Bronchial epithelial cell (primary cell): Measurements from ENCODE around the gene GUCA2B. TPM values are rescaled to one million over a fixed set of nuclear protein-coding genes. Genes with fewer than 3 reads are reported as not detected.

ENCODE experiments used
- DNase-seq: peaks from one replicate; pipeline ENCODE4 v3.0.0-alpha.2; 2010; ENCODE audit warnings: low read depth
- FAIRE-seq: peaks from 2 replicates; lab custom pipeline; 2011; peaks lifted over from hg19 to GRCh38; lab: Jason Lieb, UNC
- H3K27me3 ChIP-seq: 2 replicates; pipeline ENCODE4 v1.5.1; 2011; ENCODE audit warnings: low read length; ENCODE audit not compliant: control insufficient read depth, insufficient read depth
- H3K36me3 ChIP-seq: 2 replicates; pipeline ENCODE4 v1.5.1; 2011; ENCODE audit warnings: low read length; ENCODE audit not compliant: control insufficient read depth, insufficient read depth
- H3K4me3 ChIP-seq: 2 replicates; pipeline ENCODE4 v1.5.1; 2011; ENCODE audit warnings: mild to moderate bottlenecking, low read depth, low read length, control low read depth
- CTCF ChIP-seq: IDR thresholded peaks from 2 replicates; pipeline ENCODE4 v1.5.1; 2011; ENCODE audit warnings: mild to moderate bottlenecking, moderate library complexity, low read length, control low read depth, inconsistent platforms; ENCODE audit not compliant: insufficient read depth, severe bottlenecking
- total RNA-seq: library from RNA; depleted of rRNA; stranded (reverse); fragments of >200 nt; gene quantifications from 2 replicates; pipeline ENCODE4 v1.2.1, GENCODE V29; 2014

The GUCA2B gene
- total RNA-seq, 1 donor from 2014 or later = not detected

DNA sequence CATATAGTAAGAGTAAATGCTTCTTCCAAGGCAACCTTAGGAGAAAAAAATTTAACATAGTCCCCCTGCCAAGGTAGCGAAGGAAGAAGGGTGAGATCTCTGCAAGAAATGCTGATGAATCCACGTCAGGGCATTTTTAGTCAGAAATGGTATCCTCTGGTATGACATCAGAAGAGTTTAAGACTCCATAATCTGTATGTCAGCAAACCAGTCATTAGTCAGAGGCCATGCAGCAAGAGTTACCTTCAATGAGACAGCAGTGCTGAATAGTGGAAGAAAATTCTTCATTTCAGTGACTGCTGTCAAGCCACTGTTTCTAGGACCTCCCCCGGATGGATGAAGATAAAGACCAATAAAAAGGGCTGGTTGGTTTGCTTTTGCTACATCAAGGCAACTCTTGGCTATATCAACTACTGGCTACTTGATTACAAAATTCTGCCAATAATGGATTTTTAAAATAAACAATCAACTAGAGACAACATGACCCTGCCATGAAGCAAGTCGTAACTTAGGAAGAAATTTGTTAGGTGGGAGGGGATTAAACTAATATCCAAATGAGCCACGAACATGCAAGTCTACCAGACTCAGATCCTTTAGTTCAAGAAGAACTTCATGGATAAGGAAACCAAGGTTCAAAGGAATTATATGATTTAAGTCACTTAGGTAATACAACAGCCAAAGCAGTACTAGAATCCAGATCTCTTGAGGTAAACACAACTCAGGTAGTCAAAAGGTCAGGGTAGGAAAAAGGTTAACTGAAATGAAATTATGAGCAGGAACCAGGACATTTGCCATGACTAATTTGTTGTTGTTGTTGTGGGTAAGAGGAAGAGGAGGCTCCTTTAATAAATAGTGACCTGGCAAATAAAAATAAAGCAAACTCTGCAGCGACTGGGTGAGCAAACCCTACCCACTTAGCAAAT lies 37.0 kb downstream of the GUCA2B start:
- DNase-seq (no peak), FAIRE-seq (no peak)
- H3K27me3 ChIP-seq = no peaks in the 10 kb centered on the region
- no peak overlapping the region for H3K4me3 ChIP-seq
- H3K36me3 ChIP-seq = peaks cover 5% of the 10 kb centered on the region
- TF ChIP-seq CTCF = no peak

- FAIRE-seq = no peak
- DNase-seq = no peak
- peaks cover 5% of the 10 kb centered on the region for H3K36me3 ChIP-seq
- TF ChIP-seq CTCF = no peak
- H3K27me3 ChIP-seq = no peaks in the 10 kb centered on the region
- no peak overlapping the region for H3K4me3 ChIP-seq
Observed at GRCh38 chr1:42191319-42191718, 38.1 kb downstream of the GUCA2B start.

- peak; percentile 69 for DNase-seq
- no peak overlapping the region for H3K4me3 ChIP-seq
- H3K27me3 ChIP-seq = no peaks in the 10 kb centered on the region
- FAIRE-seq = no peak
- TF ChIP-seq CTCF = no peak
- H3K36me3 ChIP-seq = peaks cover 5% of the 10 kb centered on the region
Observed at GRCh38 chr1:42192106-42192505, 38.9 kb downstream of the GUCA2B start.

DNA sequence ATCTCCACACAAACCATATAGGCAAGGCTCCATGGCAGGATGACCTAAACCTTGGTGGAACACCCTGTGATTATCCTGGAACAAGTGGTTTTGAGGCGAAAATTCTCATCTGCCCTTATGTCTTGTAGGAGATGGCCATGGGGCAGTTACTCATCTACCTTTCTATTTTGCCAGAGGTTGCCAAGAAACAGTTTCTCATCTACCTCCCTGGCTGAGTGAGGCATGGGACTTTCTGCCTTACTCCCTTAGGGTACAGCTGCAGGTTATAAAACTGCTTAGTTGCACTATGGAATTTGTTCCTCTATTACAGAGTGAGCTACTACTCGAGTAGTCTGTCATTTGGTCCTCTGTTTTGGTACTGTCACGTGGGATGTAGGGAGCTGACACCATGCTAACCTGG lies 42.6 kb downstream of the GUCA2B start:
- H3K27me3 ChIP-seq = no peaks in the 10 kb centered on the region
- H3K4me3 ChIP-seq = no peak overlapping the region
- no peak for FAIRE-seq
- H3K36me3 ChIP-seq = peaks cover 7% of the 10 kb centered on the region
- TF ChIP-seq CTCF = no peak
- DNase-seq = peak; percentile 43

- no peak overlapping the region for H3K4me3 ChIP-seq
- peaks cover 5% of the 10 kb centered on the region for H3K36me3 ChIP-seq
- no peaks in the 10 kb centered on the region for H3K27me3 ChIP-seq
- no peak for TF ChIP-seq CTCF
- DNase-seq = no peak
- no peak for FAIRE-seq
Observed at GRCh38 chr1:42198251-42198650, 45.0 kb downstream of the GUCA2B start.
